Keratinocyte (primary cell): Measurements from ENCODE around the gene GBP2.

Source experiments
- CTCF ChIP-seq, 3 experiments: IDR thresholded peaks in 1 of 3; conservative IDR thresholded peaks in 1 of 3; optimal IDR thresholded peaks in 1 of 3; 2 replicates in 2 of 3; 3 replicates in 1 of 3; pipeline versions ENCODE3 to v1.5.1; 2011; ENCODE audit warnings: low read length in 3 of 3, mild to moderate bottlenecking in 3 of 3, moderate library complexity in 2 of 3, control low read depth in 1 of 3, inconsistent platforms in 1 of 3; ENCODE audit not compliant: insufficient read depth in 2 of 3; ENCODE audit errors: extremely low read depth in 1 of 3
- EZH2 ChIP-seq: IDR thresholded peaks from one replicate; pipeline ENCODE4 v1.6.1; 2012; ENCODE audit warnings: inconsistent platforms, mild to moderate bottlenecking, low read length, moderate library complexity

- no peak for TF ChIP-seq EZH2
- TF ChIP-seq CTCF (optimal IDR thresholded peaks at IDR 0.05 in 1 of 3, IDR thresholded peaks at IDR 0.05 in 1 of 3, conservative IDR thresholded peaks at IDR 0.05 in 1 of 3; ENCODE audit: extremely low read depth in 1 of 3, insufficient read depth in 2 of 3, low read length in 3 of 3): no peak
Observed at GRCh38 chr1:89063094-89063493, 62.8 kb downstream of the GBP2 start.
